ENCODE measurements around the gene GET3.
"Not testable (repeated sequence)": the region's sequence is repeated elsewhere in the genome, so short reads cannot be mapped to it uniquely, and the experiment has no call there.

Gene GET3

DNA sequence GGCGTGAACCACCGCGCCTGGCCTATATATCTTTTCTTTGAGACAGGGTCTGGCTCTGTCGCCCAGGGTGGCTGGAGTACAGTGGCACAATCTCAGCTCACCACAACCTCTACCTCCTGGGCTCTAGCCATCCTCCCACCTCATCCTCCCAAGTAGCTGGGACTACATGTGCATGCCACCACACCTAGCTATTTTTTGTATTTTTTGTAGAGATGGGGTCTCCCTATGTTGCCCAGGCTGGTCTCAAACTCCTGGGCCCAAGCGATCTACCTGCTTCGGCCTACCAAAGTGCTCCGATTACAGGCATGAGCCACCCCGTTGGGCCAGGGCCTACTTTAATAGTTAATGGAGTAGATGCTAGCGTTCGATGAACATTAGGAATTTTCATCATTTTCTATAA lies 17.0 kb upstream of the GET3 start:
- no peak for DNase-seq

DNA sequence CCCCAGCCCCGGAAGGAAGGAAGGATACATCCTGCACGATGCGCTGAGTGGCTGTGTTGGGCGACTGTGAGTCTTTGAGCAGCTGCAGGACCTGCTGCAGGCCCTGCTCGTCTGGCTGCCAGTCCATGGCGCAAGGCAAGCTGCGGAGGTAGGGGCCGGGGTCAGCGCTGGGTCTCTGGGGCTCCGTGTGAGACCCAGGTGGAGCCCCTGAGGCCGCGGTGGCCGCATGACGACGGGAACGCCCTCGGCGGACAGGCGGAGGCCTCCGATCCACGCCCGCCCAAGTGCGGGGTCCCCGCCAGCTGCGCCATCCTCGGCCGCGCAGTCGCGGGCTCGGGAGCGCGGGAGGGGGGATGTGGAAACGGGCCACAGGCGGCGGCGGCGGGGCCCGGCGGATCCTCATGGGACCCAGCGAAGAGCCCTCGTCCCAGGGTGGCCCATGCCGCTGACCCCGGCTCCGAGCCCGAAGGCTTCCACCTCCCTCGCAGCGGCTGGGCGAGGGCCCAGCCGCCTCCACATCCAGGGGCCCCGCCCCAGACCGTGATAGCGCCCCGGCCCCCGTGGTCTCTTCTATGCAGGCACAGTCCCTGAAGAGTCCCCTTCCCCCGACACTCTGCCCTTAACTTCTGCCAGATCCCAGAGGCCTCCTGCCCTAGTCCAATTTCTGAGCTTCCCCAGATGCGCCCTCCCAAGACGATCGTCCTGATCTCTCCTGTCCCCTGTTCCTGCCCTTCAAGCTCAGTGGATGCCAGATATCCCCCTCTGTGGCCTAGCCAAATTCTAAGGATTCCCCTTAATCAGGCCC lies 16.2 kb upstream of the GET3 start:
- no peak for DNase-seq

DNA sequence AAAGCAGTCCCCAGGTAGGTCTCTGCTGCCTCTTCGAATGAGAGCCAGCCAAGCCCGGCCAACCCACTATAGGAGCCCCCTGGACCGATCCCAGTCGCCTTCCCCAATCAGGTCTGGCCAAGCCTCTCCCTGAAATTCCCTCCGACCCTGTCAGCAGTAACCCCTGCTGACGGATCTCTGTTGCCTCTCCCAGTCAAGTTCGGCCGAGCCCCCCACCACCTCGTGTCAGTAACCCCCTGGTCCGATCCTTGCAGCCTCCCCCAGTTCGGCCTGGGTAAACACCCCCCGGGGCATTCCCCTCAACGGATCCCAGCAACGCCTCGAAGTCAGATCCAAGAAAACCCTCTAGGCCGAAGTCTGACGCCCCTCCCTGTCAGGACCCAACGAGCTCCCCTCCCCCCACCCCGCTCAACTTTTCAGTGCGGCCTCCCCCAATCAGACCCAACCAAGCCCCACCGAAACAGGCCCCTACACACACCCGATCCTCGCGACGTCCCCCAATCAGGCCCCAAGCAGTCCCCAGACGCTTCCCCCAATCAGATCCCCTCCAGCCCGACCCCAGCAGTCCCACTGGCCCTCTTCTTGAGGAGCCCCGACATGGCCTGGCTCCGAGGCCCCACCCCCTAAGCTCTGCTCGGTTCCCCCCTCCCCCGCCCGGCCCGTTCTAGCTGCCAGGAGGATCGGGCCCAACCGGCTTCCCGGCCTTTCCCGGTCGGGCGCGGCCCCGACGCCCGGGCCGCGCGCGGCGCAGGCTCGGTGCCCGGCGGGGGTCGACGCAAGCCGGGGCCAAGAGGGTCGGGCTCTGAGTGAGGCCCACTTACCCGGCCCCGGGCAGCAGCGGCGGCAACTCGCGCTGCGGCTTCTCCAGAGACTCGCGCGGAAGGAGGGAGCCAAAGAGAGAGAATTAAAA lies 15.4 kb upstream of the GET3 start:
- peak; percentile 64 for DNase-seq

- peak; percentile 97 for DNase-seq
These were observed 14.5 kb upstream of the GET3 start for GRCh38 chr19:12722566-12723380.

DNA sequence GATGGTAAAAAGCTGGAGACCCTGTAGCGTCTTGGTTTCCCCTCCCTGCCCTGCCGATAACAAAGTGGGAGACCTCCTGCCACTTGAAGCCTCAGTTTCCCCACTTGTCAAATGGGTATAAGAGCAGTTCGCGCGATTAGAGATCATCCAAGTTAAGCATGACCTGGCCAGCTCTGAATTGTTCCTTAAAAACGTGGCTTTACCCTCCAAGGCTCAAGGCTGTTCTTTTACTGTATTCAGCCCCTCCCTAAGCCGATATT lies 14.0 kb upstream of the GET3 start:
- no peak for DNase-seq

GRCh38 chr19:12723641-12724426 lies 13.5 kb upstream of the GET3 start, which contains the start of gene TNPO2:
TNPO2 (minus strand) TSS chr19:12723932; CDS start chr19:12720977, 2,955 bp downstream.
- DNase-seq: peak; percentile 55

DNA sequence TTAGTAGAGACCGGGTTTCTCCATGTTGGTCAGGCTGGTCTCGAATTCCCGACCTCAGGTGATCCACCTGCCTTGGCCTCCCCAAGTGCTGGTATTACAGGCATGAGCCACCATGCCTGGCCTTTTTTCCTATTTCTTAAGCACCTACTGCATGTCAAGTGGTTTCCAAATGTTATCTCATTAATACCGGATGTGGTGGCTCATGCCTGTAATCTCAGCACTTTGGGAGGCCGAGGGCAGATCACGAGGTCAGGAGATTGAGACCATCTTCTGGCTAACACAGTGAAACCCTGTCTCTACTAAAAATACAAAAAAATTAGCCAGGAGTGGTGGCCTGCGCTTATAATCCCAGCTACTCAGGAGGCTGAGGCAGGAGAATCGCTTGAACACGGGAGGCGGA lies 11.7 kb upstream of the GET3 start:
- not testable (repeated sequence) for DNase-seq

DNA sequence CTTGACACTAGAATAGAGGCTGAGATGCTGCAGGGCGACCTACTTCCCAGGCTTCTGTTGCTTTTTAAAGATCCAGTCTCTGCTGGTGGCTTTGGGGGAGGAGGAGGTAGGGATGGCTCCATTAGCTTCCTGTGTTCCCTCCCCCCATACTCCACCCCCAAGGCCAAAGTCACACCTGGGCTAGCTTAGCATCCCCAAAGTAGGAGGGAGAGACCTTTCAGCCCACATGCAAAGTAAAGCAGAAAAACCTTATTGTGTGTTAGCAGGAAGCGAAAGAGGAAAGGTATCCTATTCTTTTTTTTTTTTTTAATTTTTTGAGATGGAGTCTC lies 10.3 kb upstream of the GET3 start:
- no peak for DNase-seq

DNA sequence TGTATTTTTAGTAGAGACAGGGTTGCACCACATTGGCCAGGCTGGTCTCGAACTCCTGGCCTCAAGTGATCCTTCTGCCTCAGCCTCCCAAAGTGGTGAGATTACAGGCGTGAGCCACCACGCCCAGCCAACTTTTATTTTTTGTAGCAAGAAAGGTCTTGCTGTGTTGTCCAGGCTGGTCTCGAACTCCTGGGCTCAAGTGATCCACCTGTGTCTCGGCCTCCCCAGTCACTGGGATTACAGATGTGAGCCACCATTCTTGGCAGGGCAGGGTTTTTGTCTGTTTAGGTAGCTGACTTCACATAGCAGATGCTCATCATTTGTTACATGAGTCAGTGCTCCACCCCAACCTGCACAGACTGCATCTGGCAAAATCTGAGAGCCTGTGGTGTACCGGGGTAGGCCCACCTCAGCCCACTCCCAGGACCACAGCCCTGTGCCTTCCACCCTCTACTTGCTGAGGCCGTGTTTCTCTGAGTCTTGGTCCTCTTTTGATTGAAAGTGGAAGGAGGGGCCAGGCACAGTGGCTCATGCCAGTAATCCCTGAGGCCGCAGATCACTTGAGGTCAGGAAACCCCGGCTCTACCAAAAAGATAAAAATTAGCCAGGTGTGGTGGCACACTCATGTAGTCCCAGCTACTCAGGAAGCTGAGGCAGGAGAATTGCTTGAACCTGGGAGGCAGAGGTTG lies 9.4 kb upstream of the GET3 start:
- no peak for DNase-seq

DNA sequence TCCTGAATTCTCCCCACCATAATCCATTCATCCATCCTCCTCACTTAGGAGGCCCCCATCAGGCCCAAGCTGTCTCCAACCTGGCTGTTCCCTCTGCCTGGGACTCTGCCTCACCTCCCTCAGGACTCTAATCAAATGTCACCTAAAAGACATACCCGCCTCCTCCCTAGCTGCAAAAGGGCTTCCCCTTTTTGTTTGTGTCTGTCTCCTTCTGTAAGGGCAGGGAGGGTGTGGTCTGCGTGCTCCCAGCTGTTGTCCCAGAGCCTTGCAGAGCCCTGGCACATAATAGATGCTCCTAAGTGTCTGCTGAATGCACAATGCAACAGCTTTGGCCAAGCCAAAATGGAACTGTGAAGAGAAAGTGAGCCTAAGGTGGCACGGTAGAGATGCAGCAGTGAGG lies 7.2 kb upstream of the GET3 start:
- no peak for DNase-seq

DNA sequence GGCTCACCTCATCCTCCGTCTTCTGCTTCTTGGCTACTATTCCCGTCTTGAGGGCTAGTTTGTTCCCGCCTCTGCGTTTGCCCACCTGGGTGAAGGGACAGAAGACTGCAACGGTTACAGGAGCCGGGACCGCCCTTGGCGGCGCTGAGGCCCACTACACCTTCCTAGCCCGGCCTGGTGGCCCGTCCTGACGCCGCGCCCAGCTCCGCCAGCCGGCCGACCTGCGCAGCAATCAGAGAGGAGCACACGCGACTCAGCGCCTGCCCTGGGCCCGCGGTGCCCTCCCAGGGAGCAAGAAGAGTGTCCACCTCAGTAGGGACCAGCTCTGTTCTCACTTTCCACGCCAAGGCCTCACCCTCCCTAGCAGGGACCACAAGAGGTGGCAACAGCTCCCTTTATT lies 6.0 kb upstream of the GET3 start:
- DNase-seq: no peak

DNA sequence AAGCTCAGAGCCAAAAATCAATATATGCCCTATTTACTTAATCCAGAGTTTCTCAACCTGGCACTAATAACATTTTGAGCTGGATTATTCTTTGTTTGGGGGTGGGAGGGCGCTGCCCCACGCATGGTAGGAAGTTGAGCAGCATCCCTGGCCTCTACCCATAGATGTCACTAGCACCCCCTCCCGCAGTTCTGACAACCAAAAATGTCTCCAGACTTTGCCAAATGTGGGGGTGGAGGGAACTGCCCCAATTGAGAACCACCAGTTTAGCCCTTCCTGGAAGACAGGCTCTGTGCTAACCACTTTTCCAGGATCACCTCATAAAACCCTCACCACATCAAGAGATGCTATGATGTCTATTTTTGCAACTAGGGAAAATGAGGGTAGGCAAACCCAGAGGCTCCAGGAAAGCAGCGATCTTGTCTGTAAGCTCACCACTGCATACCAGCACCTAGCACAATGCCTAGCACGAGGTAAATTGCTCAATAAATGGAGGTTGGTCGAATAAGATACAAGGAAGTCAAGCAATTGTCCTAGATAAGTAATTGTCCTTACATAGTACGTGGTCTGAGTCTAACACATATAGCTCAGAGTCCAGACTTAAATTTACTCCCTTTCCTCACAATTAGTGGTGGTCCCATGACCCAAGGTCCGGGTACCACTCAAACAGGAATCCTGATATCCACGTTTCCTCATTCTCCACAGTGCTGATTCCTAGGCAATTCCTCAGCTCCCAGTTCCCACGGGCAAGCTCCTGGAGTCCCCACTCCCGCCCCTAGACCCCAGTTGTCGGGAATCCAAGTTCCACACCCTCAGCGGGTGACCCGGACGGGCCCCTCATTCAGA lies 3.7 kb upstream of the GET3 start:
- DNase-seq: peak; percentile 45

- no peak for DNase-seq
These were observed 596 bp downstream of the GET3 start for GRCh38 chr19:12737835-12738351.

GRCh38 chr19:12745166-12745897 lies 8.0 kb downstream of the GET3 start:
- DNase-seq: no peak

DNA sequence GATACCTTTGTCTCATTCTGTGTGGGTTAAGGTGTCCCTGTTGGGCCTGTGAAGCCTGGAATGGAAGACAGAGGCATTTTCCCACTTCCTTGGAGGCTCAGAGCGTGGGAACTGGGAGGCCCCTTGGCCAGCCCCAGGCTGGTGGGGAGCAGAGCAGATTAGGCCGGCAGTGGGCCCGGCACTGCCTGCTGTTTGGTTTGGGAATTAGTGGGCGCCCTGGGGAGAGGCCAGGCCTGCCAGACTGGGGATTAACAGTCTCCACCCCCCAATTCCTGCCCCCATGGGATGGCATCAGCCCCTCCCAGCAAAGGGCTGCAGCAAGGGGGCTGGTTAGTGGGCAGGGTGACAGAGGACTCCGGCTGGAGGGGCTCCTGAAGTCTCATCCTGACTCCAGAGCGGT lies 11.2 kb downstream of the GET3 start:
- no peak for DNase-seq

DNA sequence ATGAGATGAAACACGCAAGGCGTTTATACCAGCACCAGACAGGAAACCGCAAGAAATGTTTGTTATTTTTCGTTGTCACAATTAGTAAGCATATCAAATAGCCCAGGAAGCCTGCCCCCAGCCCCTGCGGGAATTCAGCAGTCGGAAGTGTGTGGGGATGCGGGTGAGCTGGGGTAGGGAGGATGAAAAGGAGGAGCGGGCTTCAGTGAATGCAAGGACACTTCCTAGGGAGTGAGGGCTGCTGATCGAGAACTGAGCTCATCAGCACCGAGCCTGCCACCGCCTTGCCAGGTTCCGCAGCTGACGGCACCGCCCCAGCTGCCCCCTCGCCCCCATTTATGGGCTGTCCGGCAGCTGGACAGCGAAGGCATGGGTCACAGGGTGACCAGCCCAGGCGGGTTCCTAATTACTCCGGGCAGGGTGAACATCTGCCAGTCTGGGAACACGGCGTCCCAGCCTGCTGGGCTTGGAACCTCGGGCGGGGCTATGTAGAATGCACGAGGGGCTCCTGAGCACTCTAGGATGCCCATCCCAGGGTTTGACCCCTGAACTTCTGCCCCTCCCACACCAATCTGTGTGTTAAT lies 12.7 kb downstream of the GET3 start:
- no peak for DNase-seq

DNA sequence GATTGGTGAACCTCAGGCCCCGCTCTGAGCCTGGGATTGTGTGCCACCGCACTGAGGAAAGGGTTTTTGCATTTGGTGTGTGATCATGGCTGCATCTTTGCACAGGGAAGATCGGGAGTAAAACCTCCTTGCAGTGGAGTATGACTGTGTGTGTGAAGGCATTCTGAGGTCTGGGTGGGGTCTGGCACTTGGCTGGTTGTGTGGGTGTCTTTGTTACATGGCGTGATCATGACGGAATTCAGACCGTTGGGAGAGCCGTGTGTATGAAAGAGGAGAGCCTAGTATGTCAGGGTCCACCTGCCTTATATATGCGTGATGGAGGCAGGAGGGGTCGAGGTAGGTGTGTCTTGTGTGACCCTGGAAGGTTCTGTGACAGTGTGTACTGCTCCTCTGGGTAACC lies 13.6 kb downstream of the GET3 start:
- DNase-seq: no peak

- no peak for DNase-seq
These were observed 14.3 kb downstream of the GET3 start, which contains the start of gene BEST2 for GRCh38 chr19:12751635-12752034. BEST2 (plus strand) TSS chr19:12751791; CDS start chr19:12752593, 802 bp downstream.

DNA sequence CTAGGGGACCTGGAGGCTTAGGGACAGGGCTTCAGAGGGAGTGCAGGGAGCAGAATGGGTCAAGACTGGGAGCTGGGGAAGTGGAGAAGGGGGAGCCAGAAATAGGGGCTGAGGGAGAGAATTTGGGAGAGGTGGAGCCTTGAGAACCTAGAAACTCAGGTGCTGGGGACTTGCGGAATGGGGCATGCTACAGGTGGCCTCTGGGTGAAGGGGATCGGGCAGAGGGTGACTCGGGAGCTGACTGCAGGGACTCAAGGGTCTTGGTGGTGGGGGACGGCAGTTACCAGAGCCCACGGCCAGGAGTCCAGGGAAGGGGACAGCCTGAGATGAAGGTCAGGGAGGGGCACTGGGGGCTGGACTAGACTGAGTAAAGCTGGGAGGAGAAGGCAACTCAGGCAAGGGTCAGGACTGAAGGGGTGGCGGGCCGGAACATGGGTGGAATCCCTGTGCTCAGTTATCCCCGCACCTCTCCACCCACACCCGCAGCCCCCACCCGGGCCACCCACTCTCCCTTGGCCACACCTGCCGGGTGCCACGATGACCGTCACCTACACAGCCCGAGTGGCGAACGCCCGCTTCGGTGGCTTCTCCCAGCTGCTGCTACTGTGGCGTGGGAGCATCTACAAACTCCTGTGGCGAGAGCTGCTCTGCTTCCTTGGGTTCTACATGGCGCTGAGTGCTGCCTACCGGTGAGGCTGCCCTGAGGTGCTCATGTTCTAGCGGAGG lies 14.9 kb downstream of the GET3 start:
- no peak for DNase-seq
